Measurements from ENCODE around the gene MBP. TPM values are rescaled to one million over a fixed set of nuclear protein-coding genes. Genes with fewer than 3 reads are reported as not detected.

The MBP gene
- polyA plus RNA-seq, 1 experiment: 5.3 TPM

GRCh38 chr18:76988031-76988826, 144.4 kb downstream of the MBP start:
- H3K9me3 ChIP-seq (ENCODE audit: control insufficient read depth, insufficient read depth, low read length): peaks cover 5% of the 10 kb centered on the region; the same call in 1 of the 2 replicates
- DNase-seq (ENCODE audit: low read depth, low spot score): no peak
- ChIA-PET POLR2A (no interaction called here), CTCF (interaction anchor here (1.3 kb wide), 1 partner anchor 13 kb away, joined by 3 read pairs; no protein-coding TSS in a partner anchor)
- no peak overlapping the region for H3K27ac ChIP-seq (ENCODE audit: low read depth, low read length)
- H3K27me3 ChIP-seq (ENCODE audit: control insufficient read depth, insufficient read depth, low read length): peaks cover 20% of the 10 kb centered on the region
- H3K4me3 ChIP-seq (ENCODE audit: low read depth, low read length): no peak overlapping the region
- no peak for TF ChIP-seq CTCF (IDR thresholded peaks at IDR 0.05; ENCODE audit: low read depth, low read length)

- Histone ChIP-seq H3K27me3 (ENCODE audit: control insufficient read depth, insufficient read depth, low read length) (peaks cover 15% of the 10 kb centered on the region), H3K27ac (ENCODE audit: low read depth, low read length) (no peak overlapping the region), H3K9me3 (ENCODE audit: control insufficient read depth, insufficient read depth, low read length) (peaks cover 5% of the 10 kb centered on the region; the same call in 1 of the 2 replicates), H3K4me3 (ENCODE audit: low read depth, low read length) (no peak overlapping the region)
- ChIA-PET CTCF (interaction anchor here (0.6 to 2.4 kb wide), 6 partner anchors 10 to 181 kb away, joined by 3 to 20 read pairs (median 3); no protein-coding TSS in a partner anchor), POLR2A (no interaction called here)
- DNase-seq (ENCODE audit: low read depth, low spot score): no peak
- TF ChIP-seq CTCF (IDR thresholded peaks at IDR 0.05; ENCODE audit: low read depth, low read length): no peak
Measured at GRCh38 chr18:76986406-76986805, 146.2 kb downstream of the MBP start.

- ChIA-PET CTCF (interaction anchor here (0.9 to 2.4 kb wide), 5 partner anchors 10 to 64 kb away, joined by 3 to 20 read pairs (median 3); no protein-coding TSS in a partner anchor), POLR2A (no interaction called here)
- Histone ChIP-seq H3K4me3 (ENCODE audit: low read depth, low read length) (no peak overlapping the region), H3K9me3 (ENCODE audit: control insufficient read depth, insufficient read depth, low read length) (peaks cover 5% of the 10 kb centered on the region; the same call in 1 of the 2 replicates), H3K27ac (ENCODE audit: low read depth, low read length) (no peak overlapping the region), H3K27me3 (ENCODE audit: control insufficient read depth, insufficient read depth, low read length) (peaks cover 14% of the 10 kb centered on the region)
- no peak for DNase-seq (ENCODE audit: low read depth, low spot score)
- no peak for TF ChIP-seq CTCF (IDR thresholded peaks at IDR 0.05; ENCODE audit: low read depth, low read length)
Measured at GRCh38 chr18:76985951-76986236, 146.7 kb downstream of the MBP start.

- Histone ChIP-seq H3K27ac (ENCODE audit: low read depth, low read length) (no peak overlapping the region), H3K4me3 (ENCODE audit: low read depth, low read length) (no peak overlapping the region), H3K9me3 (ENCODE audit: control insufficient read depth, insufficient read depth, low read length) (peaks cover 5% of the 10 kb centered on the region; the same call in 1 of the 2 replicates), H3K27me3 (ENCODE audit: control insufficient read depth, insufficient read depth, low read length) (peaks cover 14% of the 10 kb centered on the region)
- POLR2A ChIA-PET: no interaction called here
- no peak for DNase-seq (ENCODE audit: low read depth, low spot score)
- CTCF ChIA-PET: interaction anchor here (0.5 to 3.6 kb wide), 9 partner anchors 10 to 183 kb away, joined by 3 to 87 read pairs (median 15); no protein-coding TSS in a partner anchor
- no peak for TF ChIP-seq CTCF (IDR thresholded peaks at IDR 0.05; ENCODE audit: low read depth, low read length)
Measured at GRCh38 chr18:76985156-76985950, 147.2 kb downstream of the MBP start.

Measured in AG04450 (cell line).